ENCODE results near the gene MTA1. TPM values are rescaled to one million over a fixed set of nuclear protein-coding genes. Genes with fewer than 3 reads are reported as not detected.
A peak's percentile ranks its signal among the peaks of the same experiment; 100 is the strongest.

The MTA1 gene
- total and polyA plus RNA-seq, 2 of the 8 experiments (the other 6 are each of a cell fraction or from before 2014, with no cell fraction given), result 73.9 to 221 TPM

GRCh38 chr14:105395538-105395854 is 24.1 kb upstream of the MTA1 start:
- Histone ChIP-seq H3K4me3 (ENCODE audit: extremely low read depth in 1 of 4, insufficient read depth in 2 of 4, low read depth in 3 of 4, low read length in 4 of 4) (no peak overlapping the region), H3K4me1 (replicated peaks in 1 of 4; ENCODE audit: control insufficient read depth in 3 of 4, insufficient read depth in 4 of 4, low read length in 3 of 4) (peaks cover 0 to 9% (median 3%) of the 10 kb centered on the region in 4 experiments; a peak in 4 of 7 replicates), H3K9ac (replicated peaks in 1 of 4; ENCODE audit: extremely low read depth in 1 of 4, low read depth in 3 of 4, low read length in 3 of 4) (no peak overlapping the region; a peak in 1 of 7 replicates), H3K36me3 (ENCODE audit: control insufficient read depth in 2 of 4, insufficient read depth in 4 of 4, low read length in 3 of 4) (peaks cover 0 to 12% (median 2%) of the 10 kb centered on the region in 4 experiments; a peak in 4 of 8 replicates), H2BK12ac (ENCODE audit: low read depth, low read length) (no peak overlapping the region), H3K27ac (ENCODE audit: low read depth, low read length) (no peak overlapping the region), H3K23me2 (ENCODE audit: low read depth, low read length) (peaks cover 3% of the 10 kb centered on the region; the same call in 1 of the 2 replicates), H3K4ac (replicated peaks; ENCODE audit: insufficient read length, low read depth, low read length) (no peak overlapping the region), H3K56ac (replicated peaks; ENCODE audit: insufficient read length, low read depth, low read length) (no peak overlapping the region), H2AK5ac (ENCODE audit: low read depth, low read length) (no peak overlapping the region), H3K4me2 (ENCODE audit: insufficient read depth in 1 of 2, low read depth in 2 of 2, low read length in 2 of 2) (no peak overlapping the region), H4K5ac (ENCODE audit: insufficient read length, low read depth, low read length) (no peak overlapping the region), H4K91ac (replicated peaks; ENCODE audit: insufficient read length, low read length) (no peak overlapping the region), H2BK5ac (ENCODE audit: low read depth, low read length) (no peak overlapping the region), H3K79me2 (ENCODE audit: control insufficient read depth in 1 of 2, insufficient read depth in 2 of 2, low read length in 2 of 2) (no peaks in the 10 kb centered on the region), H3K14ac (ENCODE audit: insufficient read length) (no peak overlapping the region), H2BK120ac (replicated peaks; ENCODE audit: low read depth, low read length) (no peak overlapping the region), H2BK20ac (ENCODE audit: low read length) (no peak overlapping the region), H3K79me1 (ENCODE audit: low read depth, low read length) (no peaks in the 10 kb centered on the region; the same call in 1 of the 2 replicates), H3K27me3 (replicated peaks in 1 of 4; ENCODE audit: control insufficient read depth in 3 of 4, extremely low read depth in 1 of 4, insufficient read depth in 3 of 4, low read length in 3 of 4) (peaks cover 0 to 16% (median 7%) of the 10 kb centered on the region in 4 experiments; a peak in 3 of 7 replicates), H3K23ac (ENCODE audit: insufficient read length) (no peak overlapping the region), H4K8ac (ENCODE audit: extremely low read depth, insufficient read depth, low read length) (peak overlapping the region; percentile 51), H2AFZ (ENCODE audit: low read length) (no peak overlapping the region), H4K20me1 (replicated peaks in 1 of 2; ENCODE audit: control insufficient read depth in 1 of 2, insufficient read depth in 2 of 2, low read length in 2 of 2) (no peaks in the 10 kb centered on the region), H3K18ac (ENCODE audit: extremely low read depth, low read length) (no peak overlapping the region), H2BK15ac (ENCODE audit: low read length) (no peak overlapping the region), H3K9me3 (ENCODE audit: insufficient read depth in 2 of 2, low read depth in 1 of 2, low read length in 1 of 2) (peaks cover 14 to 26% of the 10 kb centered on the region in 2 experiments)
- TF ChIP-seq EZH2 (IDR thresholded peaks at IDR 0.05; ENCODE audit: low read depth, low read length, severe bottlenecking), result no peak
- DNase-seq (ENCODE audit: low read depth in 1 of 2, low spot score in 2 of 2) (no peak), FAIRE-seq (no peak)
- CTCF ChIA-PET (ENCODE audit: partially characterized antibody), result interaction anchor here (1.1 kb wide), 1 partner anchor 201 kb away, joined by 3 read pairs; no protein-coding TSS in a partner anchor
- WGBS, 2 experiments (ENCODE audit: extremely low coverage in 1 of 2, insufficient coverage in 1 of 2, insufficient read length in 1 of 2, insufficient replicate concordance in 2 of 2, low coverage in 1 of 2, low lambda C conversion rate in 2 of 2, missing lambda C conversion rate in 1 of 2), result 93% methylated on average over 8 of the region's 8 CpGs; no CpG with 5 or more reads in 1 of the 2 experiments
- POLR2A ChIA-PET (ENCODE audit: partially characterized antibody), result interaction anchor here (2.1 kb wide), 1 partner anchor 11 kb away, joined by 5 read pairs; no protein-coding TSS in a partner anchor

All from H1 (cell line).